Fibroblast of lung (primary cell): ENCODE measurements around the gene LMNTD2. TPM values are rescaled to one million over a fixed set of nuclear protein-coding genes. Genes with fewer than 3 reads are reported as not detected.

Source experiments
- DNase-seq, 2 donors: peaks; one replicate each; pipeline versions ENCODE4 v3.0.0 to v3.0.0-alpha.2; 2010; ENCODE audit warnings: low read depth in 2 of 2
- H2AFZ ChIP-seq: 2 replicates; pipeline ENCODE4 v1.5.1; 2012; ENCODE audit warnings: low read length, control low read depth, inconsistent platforms
- H3K27ac ChIP-seq: 2 replicates; pipeline ENCODE4 v1.5.1; 2011; ENCODE audit warnings: low read length, control low read depth; ENCODE audit not compliant: insufficient read depth
- H3K27me3 ChIP-seq: 2 replicates; pipeline ENCODE4 v1.5.1; 2011; ENCODE audit warnings: mild to moderate bottlenecking, low read length; ENCODE audit not compliant: control insufficient read depth, insufficient read depth
- H3K36me3 ChIP-seq: 2 replicates; pipeline ENCODE4 v1.5.1; 2011; ENCODE audit warnings: low read length; ENCODE audit not compliant: control insufficient read depth, insufficient read depth
- H3K4me1 ChIP-seq: 2 replicates; pipeline ENCODE4 v1.5.1; 2011; ENCODE audit warnings: low read length; ENCODE audit not compliant: control insufficient read depth, insufficient read depth; ENCODE audit errors: extremely low read depth
- H3K4me2 ChIP-seq: 2 replicates; pipeline ENCODE4 v1.5.1; 2011; ENCODE audit warnings: low read length, control low read depth; ENCODE audit not compliant: insufficient read depth; ENCODE audit errors: extremely low read depth
- H3K4me3 ChIP-seq, 4 experiments: fragments of 200-600 bp in 1 of 4; sonication (generic) in 1 of 4; replicated peaks in 1 of 4; 2 replicates each; pipeline ENCODE4 v1.5.1; 2011 to 2016; ENCODE audit warnings: low read length in 4 of 4, low read depth in 3 of 4, mild to moderate bottlenecking in 3 of 4, control low read depth in 2 of 4, inconsistent platforms in 1 of 4, mixed read lengths in 1 of 4; ENCODE audit not compliant: insufficient read depth in 1 of 4; ENCODE audit errors: control extremely low read depth in 1 of 4
- H3K79me2 ChIP-seq: 2 replicates; pipeline ENCODE4 v1.5.1; 2012; ENCODE audit warnings: mild to moderate bottlenecking, low read length, inconsistent platforms; ENCODE audit not compliant: control insufficient read depth, insufficient read depth
- H3K9ac ChIP-seq: 2 replicates; pipeline ENCODE4 v1.5.1; 2011; ENCODE audit warnings: mild to moderate bottlenecking, low read length, control low read depth; ENCODE audit not compliant: insufficient read depth
- H3K9me3 ChIP-seq: 2 replicates; pipeline ENCODE4 v1.5.1; 2012; ENCODE audit warnings: low read depth, low read length; ENCODE audit not compliant: control insufficient read depth, insufficient read depth
- H4K20me1 ChIP-seq: 2 replicates; pipeline ENCODE4 v1.5.1; 2011; ENCODE audit warnings: low read length; ENCODE audit not compliant: control insufficient read depth, insufficient read depth; ENCODE audit errors: extremely low read depth
- CTCF ChIP-seq, 2 donors: IDR thresholded peaks in 1 of 2; conservative IDR thresholded peaks in 1 of 2; 1 replicate in 1 of 2; 2 replicates in 1 of 2; pipeline ENCODE4 v1.5.1; 2011 to 2012; ENCODE audit warnings: low read length in 2 of 2, control low read depth in 1 of 2, inconsistent platforms in 1 of 2, low read depth in 1 of 2, mild to moderate bottlenecking in 1 of 2
- EZH2 ChIP-seq: IDR thresholded peaks from 2 replicates; pipeline ENCODE4 v1.5.1; 2012; ENCODE audit warnings: low read length, control low read depth, mild to moderate bottlenecking; ENCODE audit errors: missing control alignments
- polyA plus RNA-seq, 2 donors: library from polyadenylated mRNA; depleted of rRNA in 1 of 2; stranded (reverse) in 1 of 2; unstranded in 1 of 2; fragments of >200 nt; gene quantifications; 2 replicates each; pipeline ENCODE4 v1.2.1, GENCODE V29; 2011 to 2012; ENCODE audit warnings: missing spikeins in 1 of 2
- total RNA-seq: library from RNA; depleted of rRNA; stranded (reverse); fragments of >200 nt; gene quantifications from 2 replicates; pipeline ENCODE4 v1.2.1, GENCODE V29; 2014

Gene LMNTD2
- total and polyA plus RNA-seq, 2 donors (not counting 1 experiment from before 2014, with no cell fraction given) = 0.08 to 0.17 TPM

DNA sequence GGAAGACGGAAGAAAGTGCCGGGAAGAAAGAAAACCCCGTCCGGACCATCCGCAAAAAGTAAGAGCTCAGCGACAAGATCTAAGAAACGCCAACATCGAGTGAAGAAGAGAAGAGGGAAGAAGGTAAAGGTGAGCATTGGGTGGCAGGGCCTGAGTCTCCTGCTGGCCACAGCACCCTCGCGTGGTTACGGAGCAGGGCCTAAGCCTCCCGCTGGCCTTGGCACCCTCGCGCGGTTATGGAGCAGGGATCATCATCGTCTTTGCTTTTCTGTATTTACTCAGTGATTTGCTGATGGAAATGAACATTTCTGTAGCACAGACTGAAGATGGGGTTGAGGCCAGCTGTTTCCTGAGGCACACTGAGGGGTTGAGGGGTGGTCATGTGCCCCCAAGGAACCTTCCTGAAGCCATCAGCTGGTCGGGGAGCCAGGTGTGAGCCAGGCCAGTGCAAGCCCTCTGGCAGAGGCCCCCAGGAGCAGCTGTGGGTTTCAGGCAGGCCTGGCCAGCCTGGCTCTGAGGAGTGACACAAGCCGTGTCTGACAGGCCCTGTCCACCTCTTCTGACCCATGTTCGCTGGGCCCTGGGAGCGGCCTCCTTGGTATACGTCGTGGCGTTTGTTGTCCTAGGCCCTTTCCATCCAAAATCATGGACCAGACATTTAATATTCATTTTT is 41.2 kb upstream of the LMNTD2 start:
- Histone ChIP-seq H3K4me3 (no peak overlapping the region), H3K27ac (no peak overlapping the region), H3K4me2 (no peak overlapping the region), H3K4me1 (no peaks in the 10 kb centered on the region), H3K27me3 (no peaks in the 10 kb centered on the region), H3K36me3 (peaks cover 38% of the 10 kb centered on the region), H3K79me2 (peaks cover 1% of the 10 kb centered on the region), H3K9ac (no peak overlapping the region), H4K20me1 (no peaks in the 10 kb centered on the region), H3K9me3 (no peaks in the 10 kb centered on the region), H2AFZ (no peak overlapping the region)
- TF ChIP-seq CTCF (conservative IDR thresholded peaks at IDR 0.05 in 1 of 2, IDR thresholded peaks at IDR 0.05 in 1 of 2; ENCODE audit: low read depth in 1 of 2, low read length in 2 of 2) = no peak
- TF ChIP-seq EZH2 = no peak
- no peak for DNase-seq

GRCh38 chr11:598005-598680 is 37.6 kb upstream of the LMNTD2 start:
- no peak overlapping the region for H3K4me3 ChIP-seq
- no peak overlapping the region for H3K27ac ChIP-seq
- no peak overlapping the region for H3K9ac ChIP-seq
- peaks cover 34% of the 10 kb centered on the region for H3K36me3 ChIP-seq
- H3K9me3 ChIP-seq = no peaks in the 10 kb centered on the region
- no peaks in the 10 kb centered on the region for H3K4me1 ChIP-seq
- TF ChIP-seq EZH2 (no peak), CTCF (conservative IDR thresholded peaks at IDR 0.05 in 1 of 2, IDR thresholded peaks at IDR 0.05 in 1 of 2; ENCODE audit: low read depth in 1 of 2, low read length in 2 of 2) (no peak)
- H4K20me1 ChIP-seq = no peaks in the 10 kb centered on the region
- H3K79me2 ChIP-seq = peaks cover 8% of the 10 kb centered on the region
- DNase-seq = no peak
- H2AFZ ChIP-seq = no peak overlapping the region
- H3K4me2 ChIP-seq = no peak overlapping the region
- no peaks in the 10 kb centered on the region for H3K27me3 ChIP-seq

- Histone ChIP-seq H3K4me3 (no peak overlapping the region), H3K9me3 (no peaks in the 10 kb centered on the region), H3K27me3 (no peaks in the 10 kb centered on the region), H3K9ac (no peak overlapping the region), H3K27ac (no peak overlapping the region), H3K36me3 (peaks cover 42% of the 10 kb centered on the region), H3K4me1 (no peaks in the 10 kb centered on the region), H3K4me2 (no peak overlapping the region), H4K20me1 (no peaks in the 10 kb centered on the region), H2AFZ (no peak overlapping the region), H3K79me2 (peaks cover 10% of the 10 kb centered on the region)
- TF ChIP-seq EZH2 (no peak), CTCF (conservative IDR thresholded peaks at IDR 0.05 in 1 of 2, IDR thresholded peaks at IDR 0.05 in 1 of 2; ENCODE audit: low read depth in 1 of 2, low read length in 2 of 2) (no peak)
- no peak for DNase-seq
Observed at GRCh38 chr11:597166-597725, 36.7 kb upstream of the LMNTD2 start.
